Measurements from ENCODE around the gene ELMO3. TPM values are rescaled to one million over a fixed set of nuclear protein-coding genes. Genes with fewer than 3 reads are reported as not detected.

ELMO3 gene
- total and polyA plus RNA-seq, 2 of the 13 experiments (the other 11 are each of a cell fraction or from before 2014, with no cell fraction given): 2.6 to 4.0 TPM

GRCh38 chr16:67155295-67156142 is 43.4 kb upstream of the ELMO3 start (continued):
- TF ChIP-seq ZKSCAN8 (CRISPR knock-in tag; IDR thresholded peaks at IDR 0.05; ENCODE audit: borderline replicate concordance) (no peak), YEATS2 (CRISPR knock-in tag; IDR thresholded peaks at IDR 0.05; ENCODE audit: borderline replicate concordance) (no peak), ZNF773 (CRISPR knock-in tag; IDR thresholded peaks at IDR 0.05; ENCODE audit: borderline replicate concordance) (peak; percentile 63; the same call in 1 of the 2 replicates), ZNF282 (IDR thresholded peaks at IDR 0.05; ENCODE audit: partially characterized antibody) (no peak), ZNF326 (CRISPR knock-in tag; IDR thresholded peaks at IDR 0.05; ENCODE audit: borderline replicate concordance) (no peak), ZNF749 (CRISPR knock-in tag; IDR thresholded peaks at IDR 0.05; ENCODE audit: borderline replicate concordance) (peak; percentile 32; the same call in 1 of the 2 replicates), IKZF1 (IDR thresholded peaks at IDR 0.05) (no peak), ZNF136 (CRISPR knock-in tag; IDR thresholded peaks at IDR 0.05; ENCODE audit: low read depth) (no peak), ELF3 (CRISPR knock-in tag; IDR thresholded peaks at IDR 0.05) (peak; percentile 67; the same call in 1 of the 2 replicates), ATF2 (CRISPR knock-in tag; IDR thresholded peaks at IDR 0.05) (no peak), ZNF615 (CRISPR knock-in tag; IDR thresholded peaks at IDR 0.05; ENCODE audit: borderline replicate concordance) (no peak), ZNF530 (CRISPR knock-in tag; IDR thresholded peaks at IDR 0.05; ENCODE audit: low read depth) (no peak), MLLT10 (CRISPR knock-in tag; IDR thresholded peaks at IDR 0.05) (no peak), CBX2 (IDR thresholded peaks at IDR 0.05; ENCODE audit: low read depth, low read length) (no peak), CBX2 (CRISPR knock-in tag; IDR thresholded peaks at IDR 0.05; ENCODE audit: low read depth) (no peak), ATF4 (CRISPR knock-in tag; IDR thresholded peaks at IDR 0.05) (no peak), GPN1 (CRISPR knock-in tag; IDR thresholded peaks at IDR 0.05; ENCODE audit: borderline replicate concordance) (no peak), MLX (CRISPR knock-in tag; IDR thresholded peaks at IDR 0.05) (no peak), ZNF589 (CRISPR knock-in tag; conservative IDR thresholded peaks at IDR 0.05) (no peak), KLF13 (CRISPR knock-in tag; IDR thresholded peaks at IDR 0.05) (peak; percentile 44; the same call in 1 of the 2 replicates), ZNF468 (CRISPR knock-in tag; IDR thresholded peaks at IDR 0.05) (no peak), YEATS4 (CRISPR knock-in tag; IDR thresholded peaks at IDR 0.05; ENCODE audit: borderline replicate concordance) (peak; percentile 39; the same call in 1 of the 2 replicates), MTA1 (CRISPR knock-in tag; IDR thresholded peaks at IDR 0.05; ENCODE audit: borderline replicate concordance) (0 out of 2 replicates have a peak, but pooled peaks have one; percentile 48), TARDBP (CRISPR knock-in tag; IDR thresholded peaks at IDR 0.05) (no peak; the same call in 1 of the 2 replicates)
- TF ChIP-seq, protein P1, sequence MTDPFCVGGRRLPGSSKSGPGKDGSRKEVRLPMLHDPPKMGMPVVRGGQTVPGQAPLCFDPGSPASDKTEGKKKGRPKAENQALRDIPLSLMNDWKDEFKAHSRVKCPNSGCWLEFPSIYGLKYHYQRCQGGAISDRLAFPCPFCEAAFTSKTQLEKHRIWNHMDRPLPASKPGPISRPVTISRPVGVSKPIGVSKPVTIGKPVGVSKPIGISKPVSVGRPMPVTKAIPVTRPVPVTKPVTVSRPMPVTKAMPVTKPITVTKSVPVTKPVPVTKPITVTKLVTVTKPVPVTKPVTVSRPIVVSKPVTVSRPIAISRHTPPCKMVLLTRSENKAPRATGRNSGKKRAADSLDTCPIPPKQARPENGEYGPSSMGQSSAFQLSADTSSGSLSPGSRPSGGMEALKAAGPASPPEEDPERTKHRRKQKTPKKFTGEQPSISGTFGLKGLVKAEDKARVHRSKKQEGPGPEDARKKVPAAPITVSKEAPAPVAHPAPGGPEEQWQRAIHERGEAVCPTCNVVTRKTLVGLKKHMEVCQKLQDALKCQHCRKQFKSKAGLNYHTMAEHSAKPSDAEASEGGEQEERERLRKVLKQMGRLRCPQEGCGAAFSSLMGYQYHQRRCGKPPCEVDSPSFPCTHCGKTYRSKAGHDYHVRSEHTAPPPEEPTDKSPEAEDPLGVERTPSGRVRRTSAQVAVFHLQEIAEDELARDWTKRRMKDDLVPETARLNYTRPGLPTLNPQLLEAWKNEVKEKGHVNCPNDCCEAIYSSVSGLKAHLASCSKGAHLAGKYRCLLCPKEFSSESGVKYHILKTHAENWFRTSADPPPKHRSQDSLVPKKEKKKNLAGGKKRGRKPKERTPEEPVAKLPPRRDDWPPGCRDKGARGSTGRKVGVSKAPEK (CRISPR knock-in tag; IDR thresholded peaks at IDR 0.05; ENCODE audit: borderline replicate concordance): no peak

Data from HepG2 (cell line).